Heart left ventricle (tissue), 13 donors: Measurements from ENCODE around the gene ZBTB45.
"Not testable (repeated sequence)": the region's sequence is repeated elsewhere in the genome, so short reads cannot be mapped to it uniquely, and the experiment has no call there.

Experiments
- POLR2A ChIP-seq, 2 donors: fragments of 450-650 bp; IDR thresholded peaks; one replicate each; pipeline ENCODE4 v1.6.1; 2017; ENCODE audit warnings: antibody characterized with exemption in 2 of 2, mild to moderate bottlenecking in 2 of 2, moderate library complexity in 2 of 2
- TF ChIP-seq, protein P1 (sequence below), 12 donors: fragments of 200-600 bp; sonication (generic) in 4 of 12; IDR thresholded peaks; one replicate each; pipeline versions ENCODE4 v1.5.0 to v1.8.0; 2018 to 2022; ENCODE audit warnings: antibody characterized with exemption in 12 of 12, mild to moderate bottlenecking in 5 of 12
- donor health status: ischemic (EF 13 %, LVEDD 7.1; RV severe dilation, severe dysfunction).
- donor health status: DM: no; HTN: yes; CAD: no.
- donor health status: DM: no; HTN: no; CAD: no.
- donor health status: ischemic (EF 25% LVEDD 6.9; RV normal size, moderate dysfunction).
- donor health status: ischemic (EF 25% LVEDD 5.7; RV mildly dilated, moderate dysfunction).
- donor health status: ischemic (EF 35%, LVEDD 5.7; RV mildly dilated, moderate dysfunction).
- donor health status: nonischemic (EF 11% LVEDD 7.7; RV severe dilation, severe dysfunction).
- donor health status: DM: yes; HTN: yes; CAD: no.
- donor health status: PGD.
- donor health status: ischemic (EF 29% LVEDD 5.4; RV normal size, mild dysfunction).
- donor health status: nonischemic (EF 23%, LVEDD 6.1; RV moderate dilation, normal function).

DNA sequence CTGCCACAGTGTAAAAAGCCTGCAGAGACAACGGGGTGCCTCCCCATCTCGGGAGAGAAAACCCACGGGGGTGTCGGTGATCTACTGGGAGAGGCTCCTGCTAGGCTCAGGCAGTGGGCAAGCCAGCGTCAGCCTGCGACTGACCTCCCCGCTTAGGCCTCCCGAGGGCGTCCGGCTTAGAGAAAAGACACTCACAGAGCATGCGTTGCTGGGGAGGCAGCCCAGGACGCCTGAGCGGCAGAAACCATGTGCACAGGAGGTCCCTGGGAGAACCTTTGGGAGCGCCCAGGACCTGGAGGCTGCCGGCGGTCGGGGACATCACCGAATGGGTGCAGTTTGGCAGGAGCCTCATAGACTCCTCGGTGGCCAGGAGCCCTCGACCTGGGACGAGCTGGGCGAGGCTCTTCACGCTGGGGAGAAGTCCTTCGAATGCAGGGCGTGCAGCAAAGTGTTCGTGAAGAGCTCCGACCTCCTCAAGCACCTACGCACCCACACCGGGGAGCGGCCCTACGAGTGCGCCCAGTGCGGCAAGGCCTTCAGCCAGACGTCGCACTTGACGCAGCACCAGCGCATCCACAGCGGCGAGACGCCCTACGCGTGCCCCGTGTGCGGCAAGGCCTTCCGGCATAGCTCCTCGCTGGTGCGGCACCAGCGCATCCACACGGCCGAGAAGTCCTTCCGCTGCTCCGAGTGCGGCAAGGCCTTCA is 48.6 kb downstream of the ZBTB45 start:
- TF ChIP-seq, protein P1, sequence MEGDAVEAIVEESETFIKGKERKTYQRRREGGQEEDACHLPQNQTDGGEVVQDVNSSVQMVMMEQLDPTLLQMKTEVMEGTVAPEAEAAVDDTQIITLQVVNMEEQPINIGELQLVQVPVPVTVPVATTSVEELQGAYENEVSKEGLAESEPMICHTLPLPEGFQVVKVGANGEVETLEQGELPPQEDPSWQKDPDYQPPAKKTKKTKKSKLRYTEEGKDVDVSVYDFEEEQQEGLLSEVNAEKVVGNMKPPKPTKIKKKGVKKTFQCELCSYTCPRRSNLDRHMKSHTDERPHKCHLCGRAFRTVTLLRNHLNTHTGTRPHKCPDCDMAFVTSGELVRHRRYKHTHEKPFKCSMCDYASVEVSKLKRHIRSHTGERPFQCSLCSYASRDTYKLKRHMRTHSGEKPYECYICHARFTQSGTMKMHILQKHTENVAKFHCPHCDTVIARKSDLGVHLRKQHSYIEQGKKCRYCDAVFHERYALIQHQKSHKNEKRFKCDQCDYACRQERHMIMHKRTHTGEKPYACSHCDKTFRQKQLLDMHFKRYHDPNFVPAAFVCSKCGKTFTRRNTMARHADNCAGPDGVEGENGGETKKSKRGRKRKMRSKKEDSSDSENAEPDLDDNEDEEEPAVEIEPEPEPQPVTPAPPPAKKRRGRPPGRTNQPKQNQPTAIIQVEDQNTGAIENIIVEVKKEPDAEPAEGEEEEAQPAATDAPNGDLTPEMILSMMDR (IDR thresholded peaks at IDR 0.05), result not testable (repeated sequence)
- not testable (repeated sequence) for TF ChIP-seq POLR2A (IDR thresholded peaks at IDR 0.05)
